ENCODE measurements around the gene TBL2. TPM values are rescaled to one million over a fixed set of nuclear protein-coding genes. Genes with fewer than 3 reads are reported as not detected.
"Not testable (repeated sequence)": the region's sequence is repeated elsewhere in the genome, so short reads cannot be mapped to it uniquely, and the experiment has no call there.

Gene TBL2
- total RNA-seq, 1 experiment from 2014 or later = 44.0 TPM

DNA sequence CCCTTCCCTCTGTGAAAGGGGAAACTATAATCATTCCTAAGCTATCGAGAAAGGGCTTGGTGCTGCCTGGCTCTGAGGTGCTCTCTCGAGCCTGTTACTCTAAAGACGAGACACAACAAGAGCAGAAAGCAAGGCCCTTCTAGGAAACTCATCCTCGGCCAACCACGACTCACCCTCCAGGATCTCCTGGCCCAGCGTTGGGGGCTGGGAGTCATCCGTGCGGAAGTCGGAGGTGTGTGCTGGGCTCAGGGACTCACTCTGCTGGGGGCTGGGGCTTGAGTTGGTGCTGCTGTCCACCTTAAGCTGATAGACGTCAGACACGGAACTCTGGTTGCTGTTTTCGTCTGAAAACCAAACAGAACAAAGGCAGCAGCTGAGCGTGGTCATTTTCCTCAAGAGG lies 38.7 kb downstream of the TBL2 start:
- no peak for DNase-seq (ENCODE audit: unreplicated experiment)
- POLR2A ChIA-PET = interaction anchor here (0.9 to 1.1 kb wide), 2 partner anchors 17 kb away, joined by 3 to 4 read pairs; partner anchors contain the start of gene BAZ1B
- CTCF ChIA-PET = interaction anchor here (1.2 kb wide), 1 partner anchor 9 kb away, joined by 3 read pairs; no protein-coding TSS in a partner anchor
- no peaks in the 10 kb centered on the region for H3K9me3 Mint-ChIP-seq (ENCODE audit: unreplicated experiment)
- BruUV-seq (replicated peaks) = no TSS peak
- no peaks in the 10 kb centered on the region for H3K27me3 Mint-ChIP-seq (ENCODE audit: insufficient read depth, unreplicated experiment)
- no peaks in the 10 kb centered on the region for H3K4me1 Mint-ChIP-seq (ENCODE audit: insufficient read depth, unreplicated experiment)
- no peak overlapping the region for H3K27ac Mint-ChIP-seq (ENCODE audit: low read depth, unreplicated experiment)
- H3K36me3 Mint-ChIP-seq (ENCODE audit: insufficient read depth, unreplicated experiment) = peaks cover 91% of the 10 kb centered on the region
- TF ChIP-seq, protein P1, sequence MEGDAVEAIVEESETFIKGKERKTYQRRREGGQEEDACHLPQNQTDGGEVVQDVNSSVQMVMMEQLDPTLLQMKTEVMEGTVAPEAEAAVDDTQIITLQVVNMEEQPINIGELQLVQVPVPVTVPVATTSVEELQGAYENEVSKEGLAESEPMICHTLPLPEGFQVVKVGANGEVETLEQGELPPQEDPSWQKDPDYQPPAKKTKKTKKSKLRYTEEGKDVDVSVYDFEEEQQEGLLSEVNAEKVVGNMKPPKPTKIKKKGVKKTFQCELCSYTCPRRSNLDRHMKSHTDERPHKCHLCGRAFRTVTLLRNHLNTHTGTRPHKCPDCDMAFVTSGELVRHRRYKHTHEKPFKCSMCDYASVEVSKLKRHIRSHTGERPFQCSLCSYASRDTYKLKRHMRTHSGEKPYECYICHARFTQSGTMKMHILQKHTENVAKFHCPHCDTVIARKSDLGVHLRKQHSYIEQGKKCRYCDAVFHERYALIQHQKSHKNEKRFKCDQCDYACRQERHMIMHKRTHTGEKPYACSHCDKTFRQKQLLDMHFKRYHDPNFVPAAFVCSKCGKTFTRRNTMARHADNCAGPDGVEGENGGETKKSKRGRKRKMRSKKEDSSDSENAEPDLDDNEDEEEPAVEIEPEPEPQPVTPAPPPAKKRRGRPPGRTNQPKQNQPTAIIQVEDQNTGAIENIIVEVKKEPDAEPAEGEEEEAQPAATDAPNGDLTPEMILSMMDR (IDR thresholded peaks at IDR 0.05; ENCODE audit: unreplicated experiment) = no peak
- intact Hi-C loops (cut with micrococcal nuclease) = no loop called here
- no peak overlapping the region for H3K4me3 Mint-ChIP-seq (ENCODE audit: unreplicated experiment)

- H3K27me3 Mint-ChIP-seq (ENCODE audit: insufficient read depth, unreplicated experiment); intact Hi-C loops (cut with micrococcal nuclease); BruUV-seq (replicated peaks); H3K4me3 Mint-ChIP-seq (ENCODE audit: unreplicated experiment); DNase-seq (ENCODE audit: unreplicated experiment); H3K27ac Mint-ChIP-seq (ENCODE audit: low read depth, unreplicated experiment); H3K4me1 Mint-ChIP-seq (ENCODE audit: insufficient read depth, unreplicated experiment); H3K9me3 Mint-ChIP-seq (ENCODE audit: unreplicated experiment): not testable (repeated sequence)
- peaks cover 86% of the 10 kb centered on the region for H3K36me3 Mint-ChIP-seq (ENCODE audit: insufficient read depth, unreplicated experiment)
- ChIA-PET CTCF (interaction anchor here (0.6 to 1.2 kb wide), 2 partner anchors 10 to 1172 kb away, joined by 3 read pairs; no protein-coding TSS in a partner anchor), POLR2A (interaction anchor here (1.1 kb wide), 1 partner anchor 18 kb away, joined by 3 read pairs; no protein-coding TSS in a partner anchor)
Measured at GRCh38 chr7:73538510-73538909, 39.9 kb downstream of the TBL2 start.

GRCh38 chr7:73537051-73537450 lies 41.3 kb downstream of the TBL2 start:
- DNase-seq (ENCODE audit: unreplicated experiment) = no peak
- ChIA-PET CTCF (no interaction called here), POLR2A (interaction anchor here (3.5 kb wide), 1 partner anchor 15 kb away, joined by 17 read pairs; the partner anchor contains the start of gene BAZ1B)
- Mint-ChIP-seq H3K4me3 (ENCODE audit: unreplicated experiment) (no peak overlapping the region), H3K4me1 (ENCODE audit: insufficient read depth, unreplicated experiment) (no peaks in the 10 kb centered on the region), H3K27me3 (ENCODE audit: insufficient read depth, unreplicated experiment) (no peaks in the 10 kb centered on the region), H3K9me3 (ENCODE audit: unreplicated experiment) (no peaks in the 10 kb centered on the region), H3K27ac (ENCODE audit: low read depth, unreplicated experiment) (no peak overlapping the region), H3K36me3 (ENCODE audit: insufficient read depth, unreplicated experiment) (peaks cover 78% of the 10 kb centered on the region)
- TF ChIP-seq, protein P1 (IDR thresholded peaks at IDR 0.05; ENCODE audit: unreplicated experiment) = no peak
- BruUV-seq (replicated peaks) = no TSS peak
- intact Hi-C loops (cut with micrococcal nuclease) = no loop called here

- intact Hi-C loops (cut with micrococcal nuclease) = no loop called here
- Mint-ChIP-seq H3K4me3 (ENCODE audit: unreplicated experiment) (no peak overlapping the region), H3K27ac (ENCODE audit: low read depth, unreplicated experiment) (no peak overlapping the region), H3K27me3 (ENCODE audit: insufficient read depth, unreplicated experiment) (no peaks in the 10 kb centered on the region), H3K36me3 (ENCODE audit: insufficient read depth, unreplicated experiment) (peaks cover 77% of the 10 kb centered on the region), H3K9me3 (ENCODE audit: unreplicated experiment) (no peaks in the 10 kb centered on the region), H3K4me1 (ENCODE audit: insufficient read depth, unreplicated experiment) (no peaks in the 10 kb centered on the region)
- ChIA-PET CTCF (interaction anchor here (0.6 to 0.7 kb wide), 2 partner anchors 15 to 161 kb away, joined by 3 to 7 read pairs; no protein-coding TSS in a partner anchor), POLR2A (interaction anchor here (3.5 kb wide), 1 partner anchor 15 kb away, joined by 17 read pairs; the partner anchor contains the start of gene BAZ1B)
- DNase-seq (ENCODE audit: unreplicated experiment) = no peak
- BruUV-seq (replicated peaks) = TSS peak; percentile 57
- TF ChIP-seq, protein P1 (IDR thresholded peaks at IDR 0.05; ENCODE audit: unreplicated experiment) = no peak
Measured at GRCh38 chr7:73536479-73536878, 41.9 kb downstream of the TBL2 start.

- H3K4me1 Mint-ChIP-seq (ENCODE audit: insufficient read depth, unreplicated experiment); intact Hi-C loops (cut with micrococcal nuclease); H3K9me3 Mint-ChIP-seq (ENCODE audit: unreplicated experiment); H3K27me3 Mint-ChIP-seq (ENCODE audit: insufficient read depth, unreplicated experiment); DNase-seq (ENCODE audit: unreplicated experiment); H3K4me3 Mint-ChIP-seq (ENCODE audit: unreplicated experiment); H3K27ac Mint-ChIP-seq (ENCODE audit: low read depth, unreplicated experiment); BruUV-seq (replicated peaks): not testable (repeated sequence)
- peaks cover 72% of the 10 kb centered on the region for H3K36me3 Mint-ChIP-seq (ENCODE audit: insufficient read depth, unreplicated experiment)
- CTCF ChIA-PET = interaction anchor here (0.7 kb wide), 1 partner anchor 160 kb away, joined by 7 read pairs; no protein-coding TSS in a partner anchor
- POLR2A ChIA-PET = interaction anchor here (3.5 kb wide), 1 partner anchor 14 kb away, joined by 17 read pairs; the partner anchor contains the start of gene BAZ1B
Measured at GRCh38 chr7:73535918-73536317, 42.5 kb downstream of the TBL2 start.
